ENCODE measurements around the gene EHBP1L1. TPM values are rescaled to one million over a fixed set of nuclear protein-coding genes. Genes with fewer than 3 reads are reported as not detected.
A peak's percentile ranks its signal among the peaks of the same experiment; 100 is the strongest.

EHBP1L1 gene
- total and polyA plus RNA-seq, 2 of the 13 experiments (the other 11 are each of a cell fraction or from before 2014, with no cell fraction given), result 8.3 to 10.6 TPM

DNA sequence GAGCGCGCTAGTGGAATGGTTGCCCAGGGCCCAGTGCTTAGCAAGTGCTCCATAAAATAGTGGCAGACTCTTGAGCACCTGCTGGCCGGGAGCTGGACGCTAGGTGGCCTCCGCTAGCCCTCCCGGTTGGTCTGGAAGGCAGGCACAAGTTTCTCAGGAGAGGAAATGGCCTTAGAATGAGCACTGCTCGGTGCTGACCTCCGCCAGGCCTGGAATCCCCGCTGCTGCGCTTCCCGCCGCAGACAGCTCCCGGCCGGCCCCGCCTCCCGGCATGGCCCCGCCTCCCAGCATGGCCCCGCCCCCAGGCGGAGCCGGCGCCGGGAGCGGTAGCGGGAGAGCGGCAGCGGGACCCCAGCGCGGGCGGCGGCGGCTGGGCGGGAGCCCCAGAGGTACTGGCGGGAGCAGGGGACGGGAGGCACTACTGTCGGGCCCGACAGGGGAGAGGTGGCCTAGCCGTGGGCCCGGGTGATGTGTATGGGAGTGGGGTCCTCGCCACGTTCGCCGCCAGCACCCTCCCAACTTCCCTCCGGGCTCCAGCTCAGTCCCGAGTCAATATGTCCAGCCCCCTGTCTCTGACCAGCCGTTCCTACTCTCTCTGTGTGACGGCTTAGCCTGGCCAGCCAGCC is 62.1 kb downstream of the EHBP1L1 start, which contains the start of gene SIPA1 (continued):
- TF ChIP-seq, protein P1, sequence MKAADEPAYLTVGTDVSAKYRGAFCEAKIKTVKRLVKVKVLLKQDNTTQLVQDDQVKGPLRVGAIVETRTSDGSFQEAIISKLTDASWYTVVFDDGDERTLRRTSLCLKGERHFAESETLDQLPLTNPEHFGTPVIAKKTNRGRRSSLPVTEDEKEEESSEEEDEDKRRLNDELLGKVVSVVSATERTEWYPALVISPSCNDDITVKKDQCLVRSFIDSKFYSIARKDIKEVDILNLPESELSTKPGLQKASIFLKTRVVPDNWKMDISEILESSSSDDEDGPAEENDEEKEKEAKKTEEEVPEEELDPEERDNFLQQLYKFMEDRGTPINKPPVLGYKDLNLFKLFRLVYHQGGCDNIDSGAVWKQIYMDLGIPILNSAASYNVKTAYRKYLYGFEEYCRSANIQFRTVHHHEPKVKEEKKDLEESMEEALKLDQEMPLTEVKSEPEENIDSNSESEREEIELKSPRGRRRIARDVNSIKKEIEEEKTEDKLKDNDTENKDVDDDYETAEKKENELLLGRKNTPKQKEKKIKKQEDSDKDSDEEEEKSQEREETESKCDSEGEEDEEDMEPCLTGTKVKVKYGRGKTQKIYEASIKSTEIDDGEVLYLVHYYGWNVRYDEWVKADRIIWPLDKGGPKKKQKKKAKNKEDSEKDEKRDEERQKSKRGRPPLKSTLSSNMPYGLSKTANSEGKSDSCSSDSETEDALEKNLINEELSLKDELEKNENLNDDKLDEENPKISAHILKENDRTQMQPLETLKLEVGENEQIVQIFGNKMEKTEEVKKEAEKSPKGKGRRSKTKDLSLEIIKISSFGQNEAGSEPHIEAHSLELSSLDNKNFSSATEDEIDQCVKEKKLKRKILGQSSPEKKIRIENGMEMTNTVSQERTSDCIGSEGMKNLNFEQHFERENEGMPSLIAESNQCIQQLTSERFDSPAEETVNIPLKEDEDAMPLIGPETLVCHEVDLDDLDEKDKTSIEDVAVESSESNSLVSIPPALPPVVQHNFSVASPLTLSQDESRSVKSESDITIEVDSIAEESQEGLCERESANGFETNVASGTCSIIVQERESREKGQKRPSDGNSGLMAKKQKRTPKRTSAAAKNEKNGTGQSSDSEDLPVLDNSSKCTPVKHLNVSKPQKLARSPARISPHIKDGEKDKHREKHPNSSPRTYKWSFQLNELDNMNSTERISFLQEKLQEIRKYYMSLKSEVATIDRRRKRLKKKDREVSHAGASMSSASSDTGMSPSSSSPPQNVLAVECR (CRISPR knock-in tag; IDR thresholded peaks at IDR 0.05; ENCODE audit: borderline replicate concordance), result no peak; the same call in 1 of the 2 replicates
- TF ChIP-seq MAFF (IDR thresholded peaks at IDR 0.05; ENCODE audit: low read depth, low read length) (no peak), CREM (IDR thresholded peaks at IDR 0.05) (no peak), CREM (CRISPR knock-in tag; IDR thresholded peaks at IDR 0.05) (no peak), HNRNPLL (IDR thresholded peaks at IDR 0.05; ENCODE audit: low read depth, low read length, poor library complexity, severe bottlenecking) (peak; percentile 76), RFXAP (CRISPR knock-in tag; IDR thresholded peaks at IDR 0.05; ENCODE audit: borderline replicate concordance) (0 out of 2 replicates have a peak, but pooled peaks have one; percentile 14), KAT2B (IDR thresholded peaks at IDR 0.05; ENCODE audit: borderline replicate concordance, low read depth, low read length) (no peak), NKX3-1 (CRISPR knock-in tag; IDR thresholded peaks at IDR 0.05) (no peak), CEBPB (IDR thresholded peaks at IDR 0.05; ENCODE audit: borderline replicate concordance, low read depth, low read length) (no peak), TCF12 (IDR thresholded peaks at IDR 0.05) (no peak), TCF12 (CRISPR knock-in tag; IDR thresholded peaks at IDR 0.05) (no peak; the same call in 1 of the 2 replicates), ISL2 (CRISPR knock-in tag; IDR thresholded peaks at IDR 0.05) (no peak), ZEB1 (IDR thresholded peaks at IDR 0.05; ENCODE audit: insufficient replicate concordance, low read depth) (no peak), DNMT3B (CRISPR knock-in tag; conservative IDR thresholded peaks at IDR 0.05) (no peak), FLYWCH1 (CRISPR knock-in tag; IDR thresholded peaks at IDR 0.05) (no peak), ZNF552 (CRISPR knock-in tag; IDR thresholded peaks at IDR 0.05; ENCODE audit: borderline replicate concordance) (no peak), ARNT2 (CRISPR knock-in tag; IDR thresholded peaks at IDR 0.05; ENCODE audit: low read depth) (peak; percentile 74; the same call in 1 of the 2 replicates), GZF1 (CRISPR knock-in tag; IDR thresholded peaks at IDR 0.05) (no peak), SMC3 (IDR thresholded peaks at IDR 0.05; ENCODE audit: low read length) (peak; percentile 29)
- TF ChIP-seq, protein P2, sequence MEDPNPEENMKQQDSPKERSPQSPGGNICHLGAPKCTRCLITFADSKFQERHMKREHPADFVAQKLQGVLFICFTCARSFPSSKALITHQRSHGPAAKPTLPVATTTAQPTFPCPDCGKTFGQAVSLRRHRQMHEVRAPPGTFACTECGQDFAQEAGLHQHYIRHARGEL (CRISPR knock-in tag; IDR thresholded peaks at IDR 0.05), result no peak
- TF ChIP-seq, protein P3, sequence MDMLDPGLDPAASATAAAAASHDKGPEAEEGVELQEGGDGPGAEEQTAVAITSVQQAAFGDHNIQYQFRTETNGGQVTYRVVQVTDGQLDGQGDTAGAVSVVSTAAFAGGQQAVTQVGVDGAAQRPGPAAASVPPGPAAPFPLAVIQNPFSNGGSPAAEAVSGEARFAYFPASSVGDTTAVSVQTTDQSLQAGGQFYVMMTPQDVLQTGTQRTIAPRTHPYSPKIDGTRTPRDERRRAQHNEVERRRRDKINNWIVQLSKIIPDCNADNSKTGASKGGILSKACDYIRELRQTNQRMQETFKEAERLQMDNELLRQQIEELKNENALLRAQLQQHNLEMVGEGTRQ (IDR thresholded peaks at IDR 0.05; ENCODE audit: low read depth, low read length), result no peak
- TF ChIP-seq, protein P3 (CRISPR knock-in tag; IDR thresholded peaks at IDR 0.05; ENCODE audit: borderline replicate concordance), result no peak
- TF ChIP-seq, protein P4, sequence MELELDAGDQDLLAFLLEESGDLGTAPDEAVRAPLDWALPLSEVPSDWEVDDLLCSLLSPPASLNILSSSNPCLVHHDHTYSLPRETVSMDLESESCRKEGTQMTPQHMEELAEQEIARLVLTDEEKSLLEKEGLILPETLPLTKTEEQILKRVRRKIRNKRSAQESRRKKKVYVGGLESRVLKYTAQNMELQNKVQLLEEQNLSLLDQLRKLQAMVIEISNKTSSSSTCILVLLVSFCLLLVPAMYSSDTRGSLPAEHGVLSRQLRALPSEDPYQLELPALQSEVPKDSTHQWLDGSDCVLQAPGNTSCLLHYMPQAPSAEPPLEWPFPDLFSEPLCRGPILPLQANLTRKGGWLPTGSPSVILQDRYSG (CRISPR knock-in tag; IDR thresholded peaks at IDR 0.05), result no peak
- TF ChIP-seq, protein P5, sequence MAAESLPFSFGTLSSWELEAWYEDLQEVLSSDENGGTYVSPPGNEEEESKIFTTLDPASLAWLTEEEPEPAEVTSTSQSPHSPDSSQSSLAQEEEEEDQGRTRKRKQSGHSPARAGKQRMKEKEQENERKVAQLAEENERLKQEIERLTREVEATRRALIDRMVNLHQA (CRISPR knock-in tag; IDR thresholded peaks at IDR 0.05), result no peak

Measured in HepG2 (cell line).